NCI-H510A treated with DMSO at 0.1 percent for 48 hours (cell line): ENCODE measurements around the gene SMCO2.

ENCODE experiments used
- DNase-seq: peaks from one replicate; lab custom pipeline; 2025; lab: John Stamatoyannopoulos, UW

SMCO2 gene

GRCh38 chr12:27455589-27455988, 9.1 kb downstream of the SMCO2 start:
- no peak for DNase-seq

- DNase-seq = no peak
These were observed 10.1 kb downstream of the SMCO2 start for GRCh38 chr12:27456618-27457017.

GRCh38 chr12:27460471-27460978, 14.0 kb downstream of the SMCO2 start:
- DNase-seq = no peak

- DNase-seq = no peak
These were observed 15.7 kb downstream of the SMCO2 start for GRCh38 chr12:27462151-27462694.

- no peak for DNase-seq
These were observed 16.3 kb downstream of the SMCO2 start for GRCh38 chr12:27462851-27463250.

GRCh38 chr12:27463511-27464219, 17.1 kb downstream of the SMCO2 start:
- DNase-seq = no peak

GRCh38 chr12:27464220-27464554, 17.7 kb downstream of the SMCO2 start:
- DNase-seq = no peak

DNA sequence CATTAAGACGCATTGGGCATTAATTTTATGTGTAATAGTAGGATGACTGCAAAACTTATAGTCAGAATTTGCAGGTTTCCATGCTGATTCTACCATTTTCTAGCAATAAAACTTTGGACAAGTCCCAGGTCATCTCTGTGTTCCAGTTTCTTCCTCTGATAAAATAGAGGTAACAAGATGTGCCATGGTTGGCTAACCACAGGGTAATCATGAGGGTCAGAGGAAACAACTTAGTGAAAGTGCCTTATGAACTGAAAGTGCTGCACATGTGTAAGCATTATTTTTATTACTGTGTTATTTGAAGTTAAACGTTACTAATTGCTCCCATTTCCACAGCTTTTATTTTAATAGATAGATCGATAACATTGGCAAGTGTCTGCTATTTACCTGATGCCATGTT, 21.1 kb downstream of the SMCO2 start:
- no peak for DNase-seq

- DNase-seq = no peak
These were observed 21.7 kb downstream of the SMCO2 start for GRCh38 chr12:27468241-27468640.

DNA sequence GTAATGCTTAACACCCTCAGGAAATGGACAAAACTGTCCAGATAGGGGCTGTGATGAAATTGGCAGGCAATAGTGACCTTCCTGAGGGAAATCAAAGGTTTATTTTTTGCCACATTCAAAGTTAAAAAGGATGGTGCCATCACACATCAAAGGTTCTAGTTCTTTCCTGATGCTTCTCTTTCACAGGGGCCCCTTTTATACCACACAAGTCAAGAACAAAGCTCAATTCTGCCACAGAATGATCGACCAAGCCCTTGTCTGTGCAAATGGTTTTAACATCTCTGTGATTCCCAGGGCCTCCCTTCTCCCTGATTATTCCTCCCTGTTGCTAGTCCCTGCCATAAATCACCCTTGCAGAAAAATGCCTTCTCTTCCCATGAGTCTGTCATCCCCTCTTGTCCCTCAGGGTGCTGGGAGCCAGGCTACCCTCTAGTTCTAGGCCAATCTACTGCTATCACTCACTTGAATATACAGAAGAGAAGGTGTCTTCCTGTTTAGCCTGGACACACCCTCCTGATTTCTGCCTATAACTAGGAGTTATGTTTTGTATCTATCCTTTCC, 22.7 kb downstream of the SMCO2 start:
- no peak for DNase-seq

DNA sequence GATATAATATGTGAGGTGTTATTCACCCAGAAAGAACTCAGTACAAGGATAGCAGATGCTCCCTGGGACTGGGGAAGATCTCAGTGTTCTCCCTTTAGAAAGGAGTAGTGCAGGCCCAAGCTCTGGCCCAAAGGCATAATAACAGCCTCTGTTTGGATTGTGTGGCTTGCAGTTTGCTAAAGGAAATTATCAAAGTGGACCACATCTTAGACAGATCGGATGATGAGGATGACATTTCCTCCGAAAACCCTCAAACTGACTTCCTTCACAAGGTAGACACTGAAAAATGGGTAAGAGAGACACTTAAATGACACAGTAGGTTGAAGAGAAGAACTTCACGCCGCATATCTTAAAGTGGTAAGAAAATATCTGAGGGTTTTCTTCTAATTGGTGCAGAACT, 26.1 kb downstream of the SMCO2 start:
- no peak for DNase-seq

DNA sequence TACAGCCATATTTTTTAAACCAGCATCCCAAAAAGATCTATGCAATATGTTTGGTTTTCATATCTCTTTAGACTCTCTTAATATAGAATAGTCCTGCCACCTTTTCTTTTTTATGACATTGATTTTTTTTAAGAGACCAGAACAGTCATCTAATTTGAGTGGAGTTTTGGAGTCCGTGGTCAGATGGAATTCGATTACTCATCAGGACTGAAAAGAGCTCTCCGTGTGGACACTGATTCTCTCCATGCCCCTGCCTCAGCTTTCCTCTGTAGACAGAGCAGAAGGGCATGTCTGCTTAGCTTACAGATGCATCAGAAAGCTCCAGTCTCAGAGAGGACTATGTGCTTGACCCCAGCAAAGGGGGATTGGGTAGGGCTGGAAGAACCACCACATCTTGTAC, 27.8 kb downstream of the SMCO2 start:
- no peak for DNase-seq

GRCh38 chr12:27477049-27477448, 30.5 kb downstream of the SMCO2 start:
- DNase-seq = no peak

DNA sequence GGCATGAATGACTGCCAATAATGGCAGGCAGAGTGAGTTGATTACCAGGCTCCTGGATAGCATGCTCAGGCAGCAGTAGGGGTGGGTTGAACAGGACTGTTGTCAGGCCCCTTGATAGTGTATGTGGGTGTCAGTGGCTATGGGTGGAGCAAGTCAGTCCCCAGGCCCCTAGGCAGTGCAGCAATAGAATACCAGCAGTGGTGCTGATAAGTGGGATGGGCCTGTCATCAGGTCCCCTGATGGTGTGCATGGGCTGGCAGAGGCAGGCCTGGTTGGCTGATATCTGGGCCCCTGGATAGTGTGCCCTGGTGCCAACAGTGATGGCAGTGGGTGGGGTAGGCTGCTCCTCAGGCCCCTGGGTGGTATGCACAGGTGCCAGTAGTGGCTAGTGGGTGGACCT, 32.4 kb downstream of the SMCO2 start:
- DNase-seq = no peak

- no peak for DNase-seq
These were observed 33.5 kb downstream of the SMCO2 start for GRCh38 chr12:27480016-27480415.

DNA sequence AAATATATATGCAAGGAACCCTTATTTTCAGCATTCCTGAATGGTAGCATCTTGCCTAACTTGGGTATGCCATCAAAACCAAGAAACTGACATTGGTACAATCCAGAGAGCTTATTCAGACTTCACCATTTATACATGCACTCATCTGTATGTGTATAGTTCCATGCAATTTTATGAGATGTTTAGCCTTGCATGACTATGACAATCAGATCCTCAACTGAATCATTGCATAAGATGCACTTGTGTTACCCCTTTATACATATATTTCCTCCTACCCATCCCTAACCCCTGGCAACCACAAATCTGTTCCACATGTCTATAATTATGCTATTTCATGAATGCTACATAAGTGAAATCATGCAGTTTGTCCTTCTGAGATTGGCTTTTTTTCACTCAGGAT, 40.4 kb downstream of the SMCO2 start:
- no peak for DNase-seq

GRCh38 chr12:27488479-27488878, 41.9 kb downstream of the SMCO2 start:
- no peak for DNase-seq

DNA sequence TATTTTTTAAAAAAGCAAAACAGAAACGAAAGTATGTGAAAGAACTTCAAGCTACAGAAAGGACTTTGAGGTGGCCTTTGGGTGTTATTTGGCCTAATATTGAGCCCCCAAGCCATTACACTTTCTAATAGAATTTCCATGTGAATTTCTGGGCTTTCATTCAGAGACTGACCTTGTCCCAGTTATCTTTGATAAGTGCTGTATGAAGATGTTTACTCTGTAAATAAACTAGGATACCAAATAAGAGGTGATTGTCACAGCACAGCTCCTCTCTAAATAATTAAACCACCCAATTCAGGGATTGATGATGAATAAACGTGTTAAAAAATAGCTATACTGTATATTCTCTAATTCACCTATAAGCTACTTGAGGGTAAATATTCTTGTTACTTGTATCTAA, 44.7 kb downstream of the SMCO2 start:
- no peak for DNase-seq

- no peak for DNase-seq
These were observed 46.9 kb downstream of the SMCO2 start for GRCh38 chr12:27493260-27493940.

GRCh38 chr12:27497446-27497845, 50.9 kb downstream of the SMCO2 start:
- DNase-seq = no peak

DNA sequence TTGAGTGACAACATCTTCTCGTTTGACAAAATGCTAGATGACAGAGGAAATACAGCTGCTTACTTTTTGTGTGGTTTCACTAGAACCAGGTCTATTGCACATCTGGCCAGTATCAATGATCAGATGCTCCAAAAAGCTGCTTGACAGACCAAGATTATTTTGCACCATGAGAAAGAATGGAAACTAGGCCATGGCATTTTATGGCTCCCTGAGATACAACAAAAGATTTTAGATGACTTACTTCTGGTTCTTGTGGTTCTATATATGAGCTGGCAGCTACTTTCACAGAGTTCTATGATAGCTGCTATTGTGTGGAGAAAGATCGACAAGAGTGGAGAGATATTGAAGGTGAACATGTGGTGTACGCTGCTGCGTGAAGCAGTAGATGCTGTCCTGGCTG, 51.6 kb downstream of the SMCO2 start:
- DNase-seq = no peak

GRCh38 chr12:27498761-27499160, 52.2 kb downstream of the SMCO2 start:
- no peak for DNase-seq

DNA sequence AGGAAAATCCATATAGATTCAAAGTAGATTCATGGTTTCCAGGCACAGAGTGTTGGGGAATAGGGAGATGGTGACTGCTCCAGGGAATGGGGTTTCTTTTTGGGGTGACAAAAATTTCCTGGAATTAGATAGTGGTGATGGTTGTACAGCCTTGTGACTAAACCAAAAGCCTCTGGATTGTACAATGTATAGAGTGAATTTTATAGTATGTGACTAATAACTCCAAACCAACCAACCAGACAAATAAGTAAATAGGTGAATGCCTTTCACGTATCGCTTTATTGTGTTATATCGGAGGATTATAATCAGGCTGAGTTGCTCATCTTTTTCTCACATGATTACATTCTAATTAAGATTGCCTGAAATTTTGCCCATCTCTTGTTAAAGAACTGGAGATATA, 52.8 kb downstream of the SMCO2 start:
- no peak for DNase-seq
